GM21390 (cell line): ENCODE results near the gene CYLD.
A peak's percentile ranks its signal among the peaks of the same experiment; 100 is the strongest.

Experiments used
- ATAC-seq: cut with Tn5 transposase; IDR thresholded peaks from one replicate; pipeline ENCODE4 v1.9.1; 2021; ENCODE audit not compliant: unreplicated experiment

The CYLD gene

DNA sequence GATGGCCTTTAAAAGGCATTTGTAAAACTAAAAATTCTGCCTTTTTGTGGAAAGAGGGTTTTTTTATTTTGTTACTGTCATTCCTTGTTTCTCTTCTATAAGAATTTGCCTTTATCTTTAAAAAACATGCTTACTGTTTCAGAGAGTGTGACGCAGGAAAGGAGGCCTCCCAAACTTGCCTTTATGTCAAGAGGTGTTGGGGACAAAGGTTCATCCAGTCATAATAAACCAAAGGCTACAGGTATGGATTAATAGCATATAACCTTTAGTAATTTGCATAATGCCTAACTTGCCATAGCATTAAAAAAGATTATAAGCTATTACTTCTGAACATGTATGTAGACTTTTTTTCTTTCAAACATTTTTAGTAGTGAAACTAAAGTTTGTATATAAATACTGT lies 34.2 kb downstream of the CYLD start:
- ATAC-seq, result no peak

DNA sequence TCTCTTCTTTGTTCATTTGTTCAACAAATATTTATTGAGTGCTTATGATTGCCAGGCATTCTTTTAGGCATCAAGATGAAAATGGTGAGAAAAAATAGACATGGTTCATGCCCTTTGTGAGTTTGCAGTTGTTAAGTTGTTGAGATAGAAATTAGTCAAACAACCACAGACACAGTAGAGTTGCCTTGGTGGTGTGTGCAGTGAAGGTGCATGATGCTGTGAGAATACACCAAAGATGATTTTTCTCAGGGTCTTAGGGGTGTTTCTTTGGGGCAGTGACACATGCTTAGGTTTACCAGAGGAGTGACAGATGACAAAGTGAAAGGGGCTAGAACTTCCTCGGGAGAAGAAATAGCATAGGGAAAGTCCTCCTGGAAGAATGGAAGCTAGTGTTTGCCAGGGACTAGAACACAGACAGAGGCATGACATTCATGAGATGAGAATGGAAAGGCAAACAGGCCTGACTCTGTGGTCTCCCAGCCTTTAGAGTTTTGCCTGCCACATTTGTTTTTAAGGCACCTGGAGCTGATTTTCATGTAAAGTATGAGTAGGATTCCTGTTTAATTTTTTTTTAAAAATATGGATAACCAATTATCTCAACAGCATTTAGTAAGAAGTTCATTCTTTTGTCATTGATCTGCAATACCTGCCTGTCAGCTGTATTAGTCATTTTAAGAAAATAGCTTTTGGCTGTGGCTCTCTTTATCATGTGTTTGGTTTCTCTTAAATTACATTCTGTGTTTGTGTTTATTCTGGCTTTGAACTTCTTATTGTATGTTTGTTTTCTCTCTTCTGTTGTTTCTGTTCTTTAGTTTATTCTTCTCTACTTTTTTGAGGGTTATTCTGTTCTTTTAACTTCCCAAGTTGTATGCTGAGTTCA lies 36.6 kb downstream of the CYLD start:
- no peak for ATAC-seq

DNA sequence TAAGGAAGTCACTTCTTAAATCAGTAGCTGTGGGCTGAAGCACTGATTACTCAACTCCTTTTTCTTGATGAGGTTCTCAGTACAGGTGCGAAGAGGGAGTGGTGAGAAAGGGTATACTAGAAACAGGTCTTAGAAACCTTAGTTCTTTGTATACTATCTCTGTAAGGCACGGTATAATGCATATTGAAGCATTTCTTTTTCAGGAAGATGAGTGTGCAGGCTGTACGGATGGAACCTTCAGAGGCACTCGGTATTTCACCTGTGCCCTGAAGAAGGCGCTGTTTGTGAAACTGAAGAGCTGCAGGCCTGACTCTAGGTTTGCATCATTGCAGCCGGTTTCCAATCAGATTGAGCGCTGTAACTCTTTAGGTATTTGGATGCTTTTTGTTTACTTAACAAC lies 39.2 kb downstream of the CYLD start:
- no peak for ATAC-seq

DNA sequence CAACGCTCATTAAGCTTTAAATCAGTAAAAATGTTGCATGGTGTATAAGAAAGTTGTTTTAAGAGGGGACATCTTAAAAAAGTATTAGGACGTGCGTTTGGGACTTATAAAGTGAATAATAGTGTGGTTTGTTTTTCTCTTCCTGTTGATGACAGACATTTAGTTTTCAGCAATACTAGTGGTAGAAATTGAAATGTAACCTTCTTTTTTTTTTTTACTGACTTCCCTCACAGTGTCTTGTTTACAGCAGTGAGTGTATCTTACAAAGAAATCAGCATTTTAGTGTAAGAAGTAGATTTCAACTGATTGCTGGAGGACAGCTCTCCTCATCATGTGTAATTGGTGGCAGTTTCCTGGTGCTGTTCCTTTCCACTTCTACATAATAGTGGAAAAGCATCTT lies 39.6 kb downstream of the CYLD start:
- ATAC-seq, result no peak

DNA sequence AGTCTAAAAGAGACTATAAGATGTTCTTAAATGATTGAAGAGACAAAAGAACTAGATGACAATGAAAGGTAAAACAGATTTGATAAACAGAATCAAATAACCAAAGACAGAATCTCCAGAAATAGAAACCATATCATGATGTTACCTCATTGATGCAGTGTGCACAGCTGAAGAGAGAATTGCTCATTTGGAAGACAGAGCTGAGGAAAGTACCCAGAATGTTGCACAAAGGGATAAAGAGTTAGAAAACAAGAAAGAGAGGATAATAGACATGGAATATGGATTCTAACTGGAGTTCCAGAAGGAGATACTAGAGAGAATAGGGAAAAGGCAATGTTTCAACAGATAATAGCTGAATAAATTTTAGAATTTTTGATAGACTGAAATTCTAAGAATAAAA lies 47.9 kb downstream of the CYLD start:
- ATAC-seq, result no peak

DNA sequence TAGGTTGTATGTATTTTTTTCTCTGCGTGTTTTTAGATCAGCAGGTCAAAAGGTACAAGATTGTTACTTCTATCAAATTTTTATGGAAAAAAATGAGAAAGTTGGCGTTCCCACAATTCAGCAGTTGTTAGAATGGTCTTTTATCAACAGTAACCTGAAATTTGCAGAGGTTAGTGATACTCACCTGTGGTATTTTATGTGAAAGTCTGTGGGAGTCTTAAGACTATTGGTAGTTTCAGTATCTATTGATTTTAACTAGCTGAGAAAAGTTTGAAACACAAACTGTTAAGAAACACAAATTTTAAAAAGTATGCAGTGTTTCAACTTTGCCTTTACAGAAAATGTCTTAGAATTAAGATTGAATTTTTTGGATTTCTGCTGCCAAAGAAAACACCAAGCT lies 49.6 kb downstream of the CYLD start:
- ATAC-seq, result no peak

DNA sequence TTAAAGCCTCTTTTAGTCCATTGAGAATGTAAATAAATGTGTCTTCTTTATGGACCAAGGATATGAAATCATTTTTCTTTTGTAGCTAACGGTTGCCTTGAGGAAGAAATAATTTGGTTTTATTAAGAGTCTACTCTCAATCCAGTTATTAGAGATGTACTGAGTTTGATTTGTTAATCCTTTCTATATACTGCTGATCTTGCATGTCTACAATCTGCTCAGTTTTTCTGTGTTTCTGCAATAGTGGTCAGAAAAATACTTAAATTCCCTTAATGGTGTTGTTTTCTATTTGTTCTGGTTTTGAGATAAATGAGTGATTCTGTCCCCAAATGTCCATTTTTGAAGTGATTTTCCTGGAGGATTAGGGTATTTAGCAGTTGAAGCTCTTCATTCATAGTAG lies 54.9 kb downstream of the CYLD start:
- ATAC-seq, result no peak

DNA sequence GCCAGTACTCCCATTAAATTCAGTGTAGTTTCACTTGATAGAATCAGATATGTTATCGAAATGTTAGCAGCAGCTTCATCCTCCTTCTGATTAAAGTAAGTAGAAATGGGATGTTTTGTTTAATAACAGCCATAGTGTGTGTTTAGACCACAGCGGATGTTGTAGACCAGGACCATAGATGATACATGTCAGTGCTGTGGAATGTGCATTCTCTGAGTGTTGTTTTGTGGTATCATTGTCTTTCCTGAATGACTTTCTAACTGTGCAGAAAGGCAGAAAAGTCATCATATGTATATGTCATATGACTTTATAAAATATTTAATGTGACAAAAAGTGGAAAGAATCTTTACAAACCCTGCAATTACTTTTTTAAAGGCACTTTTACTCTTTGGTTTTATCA lies 55.6 kb downstream of the CYLD start:
- ATAC-seq, result no peak

DNA sequence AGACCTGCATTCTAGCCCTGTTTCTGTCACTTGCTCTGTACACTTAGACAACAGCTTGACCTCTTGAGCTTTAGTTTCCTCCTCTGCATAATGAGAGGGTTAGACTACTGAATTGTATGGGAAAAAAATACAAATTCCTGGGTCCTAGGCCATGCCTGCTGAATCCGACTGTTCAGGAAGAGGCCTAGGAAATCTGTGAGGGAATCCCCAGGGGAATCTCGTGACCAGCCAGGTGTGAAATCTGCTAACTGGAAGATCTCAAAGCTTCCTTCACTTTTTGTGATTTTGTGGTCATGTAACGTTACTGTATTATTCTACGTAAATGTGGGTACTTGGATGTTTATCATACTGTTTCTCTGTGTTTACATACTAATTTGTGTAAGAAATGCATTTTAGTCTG lies 58.2 kb downstream of the CYLD start:
- ATAC-seq, result no peak

DNA sequence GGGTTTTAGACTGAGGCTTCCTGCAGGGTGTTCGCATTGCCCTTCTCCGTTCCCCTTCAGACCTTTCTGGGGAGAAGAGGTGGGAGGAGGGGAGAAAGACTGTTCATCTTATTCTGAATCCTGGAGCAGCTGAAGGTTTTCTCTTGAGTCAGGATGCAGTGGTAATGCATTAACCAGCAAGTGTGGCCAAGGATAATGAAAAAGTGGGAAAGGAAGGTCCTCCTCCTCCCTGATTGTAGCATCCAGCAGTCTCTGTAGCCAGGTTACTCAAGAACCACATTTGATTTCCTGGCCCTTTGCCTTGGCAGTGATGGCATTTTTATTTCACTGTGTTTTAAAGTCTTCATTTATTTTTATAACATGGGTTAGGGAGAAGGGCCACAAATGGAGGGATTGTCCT lies 59.1 kb downstream of the CYLD start:
- no peak for ATAC-seq

DNA sequence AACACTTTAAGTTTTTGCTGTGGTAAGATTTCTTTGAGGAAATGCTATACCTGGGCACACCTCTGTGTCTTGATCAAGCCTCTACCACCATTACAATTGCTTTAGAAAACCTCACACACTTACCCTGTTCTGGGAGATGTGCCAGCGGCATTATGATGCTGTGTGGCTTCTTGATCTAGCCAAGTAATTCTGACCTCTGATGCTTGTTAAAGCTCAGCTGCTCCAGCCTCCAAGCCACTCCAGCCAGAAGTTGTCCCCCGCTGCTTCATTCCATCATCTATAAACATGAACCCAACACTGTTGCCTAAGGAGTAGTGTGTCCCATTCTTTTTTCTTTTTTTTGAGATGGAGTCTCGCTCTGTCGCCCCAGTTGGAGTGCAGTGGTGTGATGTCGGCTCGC lies 60.1 kb downstream of the CYLD start:
- ATAC-seq, result no peak

DNA sequence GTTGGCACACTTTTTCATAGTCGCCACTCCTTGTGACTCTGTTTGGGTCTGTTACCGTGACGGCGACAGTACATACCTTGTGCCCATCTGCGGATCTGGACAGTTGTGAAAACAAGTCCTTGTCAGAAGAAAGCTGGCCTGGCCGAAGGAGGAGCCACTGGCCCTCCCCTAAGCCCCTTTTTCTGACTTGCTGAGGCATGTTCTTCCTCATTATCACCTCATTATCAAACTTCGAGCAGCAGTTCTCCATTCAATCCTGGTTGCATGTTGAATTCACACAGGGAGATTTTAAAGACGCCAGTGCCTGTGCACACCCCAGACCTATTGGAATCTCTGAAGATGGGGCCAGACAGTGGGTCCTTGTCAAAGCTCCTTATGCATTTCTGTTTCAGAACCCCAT lies 61.1 kb downstream of the CYLD start:
- no peak for ATAC-seq

DNA sequence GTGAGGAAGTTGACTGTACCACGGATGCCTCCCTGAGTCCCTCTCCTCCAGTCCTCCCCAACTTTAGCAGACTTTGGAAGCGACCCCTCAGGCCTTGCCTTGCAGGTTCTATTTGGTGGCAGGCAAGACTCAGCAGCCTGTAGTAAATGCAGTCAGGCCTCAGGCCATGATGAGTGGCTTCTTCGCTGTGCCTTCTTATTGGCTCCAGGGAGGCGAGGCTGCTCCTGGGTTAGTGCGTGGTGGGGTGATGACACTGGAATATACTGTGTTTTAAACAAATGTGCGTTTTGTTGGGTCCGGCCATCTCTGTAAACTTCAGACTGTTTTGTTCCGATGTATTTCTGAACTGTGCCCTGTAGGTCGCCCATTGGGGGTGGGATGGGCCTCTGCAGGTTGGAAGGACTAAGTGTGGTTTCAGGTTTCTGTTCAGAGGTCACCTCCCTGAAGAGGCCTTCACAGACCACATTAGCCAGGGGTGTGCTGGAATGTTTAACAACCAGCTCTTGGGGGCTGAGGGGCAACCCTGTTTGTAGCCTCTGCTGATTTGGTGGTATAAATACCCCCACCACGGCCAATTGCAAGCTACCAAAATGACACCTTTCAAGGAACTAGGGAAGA lies 62.5 kb downstream of the CYLD start:
- ATAC-seq, result no peak

DNA sequence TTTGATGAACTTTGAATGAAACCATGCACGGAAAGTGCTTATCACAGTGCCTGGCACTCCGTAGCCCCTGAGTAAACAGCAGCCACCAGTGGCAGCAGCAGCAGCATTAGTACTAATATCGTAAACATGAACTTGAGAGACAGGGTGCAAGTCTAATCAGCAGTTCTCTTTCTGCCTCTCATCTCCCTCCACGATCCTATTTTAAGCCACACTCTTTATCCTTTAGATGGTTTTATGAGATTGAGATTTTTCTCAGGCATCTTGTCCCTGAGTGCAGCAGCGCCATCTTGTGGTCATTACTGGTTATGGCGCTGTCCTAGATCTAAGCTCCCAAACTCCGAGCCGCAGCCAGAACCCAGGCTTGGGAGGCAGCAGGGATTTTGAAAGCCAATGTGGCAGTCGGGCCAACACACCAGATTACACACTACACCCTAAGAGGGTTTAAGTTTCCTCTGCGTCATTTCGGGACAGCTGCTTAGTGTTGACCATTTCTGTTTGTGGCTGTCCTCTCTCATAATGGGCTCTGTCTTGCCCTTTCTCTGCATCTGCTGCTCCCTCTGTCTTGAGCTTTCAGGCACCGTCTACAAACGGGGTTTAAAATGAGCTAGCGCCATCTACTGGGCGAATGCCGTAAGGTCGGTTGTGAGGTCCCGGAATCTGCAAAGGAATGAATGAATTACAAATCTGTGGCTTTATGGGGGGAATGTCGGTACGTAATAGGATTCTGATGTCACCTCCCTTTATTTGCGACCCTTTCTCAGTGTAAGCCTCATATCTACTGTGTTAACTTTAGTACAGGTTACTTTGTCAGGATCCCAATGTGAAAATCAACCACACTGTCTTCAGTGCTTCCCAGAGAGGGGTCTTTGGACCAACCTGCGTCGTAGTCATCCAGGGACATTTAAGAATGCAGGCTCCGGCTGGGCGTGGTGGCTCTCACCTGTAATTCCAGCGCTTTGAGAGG lies 64.5 kb downstream of the CYLD start:
- peak; percentile 88 for ATAC-seq

DNA sequence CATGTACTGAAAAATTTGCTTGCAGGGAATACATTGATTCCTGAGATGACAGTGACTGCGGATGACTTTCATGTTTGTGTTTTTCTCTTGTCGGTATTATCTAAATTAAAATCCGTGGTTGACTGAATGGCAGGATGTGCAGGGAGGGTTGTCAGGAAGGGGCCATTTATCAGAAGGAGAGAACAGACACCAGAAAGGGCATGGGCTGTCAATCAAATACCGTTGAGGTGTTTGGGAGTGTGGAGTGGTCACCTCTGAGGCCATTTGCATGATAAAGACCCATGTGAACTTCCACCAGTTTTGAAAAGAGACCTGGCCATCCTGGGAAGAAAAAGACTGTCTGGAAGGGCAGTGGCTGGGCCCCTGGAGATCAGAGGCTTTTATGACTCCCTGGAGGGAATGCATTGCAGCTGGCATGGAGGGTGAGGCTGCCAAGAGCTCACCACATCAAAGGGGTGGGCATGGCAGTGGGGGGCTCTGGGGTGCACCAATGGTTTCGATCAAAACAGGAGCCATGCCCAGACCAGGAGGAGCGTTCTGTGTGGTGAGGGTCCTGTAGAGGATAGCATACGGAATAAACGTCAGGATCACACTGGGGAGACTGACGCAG lies 67.1 kb downstream of the CYLD start:
- no peak for ATAC-seq

DNA sequence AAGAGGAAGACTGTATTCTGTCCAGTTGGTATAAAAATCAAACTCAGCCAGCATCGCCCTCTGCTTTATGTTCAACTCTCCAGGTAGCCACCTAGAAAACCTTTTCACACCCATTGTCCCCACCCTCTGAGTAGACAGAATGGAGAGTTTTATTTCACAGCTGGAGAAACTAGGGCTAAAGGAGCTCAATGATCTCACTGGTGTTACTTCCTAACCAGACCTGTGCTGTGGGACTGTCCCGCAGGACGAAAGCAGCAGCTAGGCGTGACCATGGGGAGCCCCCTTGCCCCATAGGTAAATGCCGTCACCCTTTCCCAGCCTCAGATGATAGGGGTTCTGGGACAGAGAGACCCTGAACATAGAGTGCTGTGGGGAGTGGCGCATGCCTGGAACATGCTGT lies 67.7 kb downstream of the CYLD start:
- ATAC-seq, result no peak

DNA sequence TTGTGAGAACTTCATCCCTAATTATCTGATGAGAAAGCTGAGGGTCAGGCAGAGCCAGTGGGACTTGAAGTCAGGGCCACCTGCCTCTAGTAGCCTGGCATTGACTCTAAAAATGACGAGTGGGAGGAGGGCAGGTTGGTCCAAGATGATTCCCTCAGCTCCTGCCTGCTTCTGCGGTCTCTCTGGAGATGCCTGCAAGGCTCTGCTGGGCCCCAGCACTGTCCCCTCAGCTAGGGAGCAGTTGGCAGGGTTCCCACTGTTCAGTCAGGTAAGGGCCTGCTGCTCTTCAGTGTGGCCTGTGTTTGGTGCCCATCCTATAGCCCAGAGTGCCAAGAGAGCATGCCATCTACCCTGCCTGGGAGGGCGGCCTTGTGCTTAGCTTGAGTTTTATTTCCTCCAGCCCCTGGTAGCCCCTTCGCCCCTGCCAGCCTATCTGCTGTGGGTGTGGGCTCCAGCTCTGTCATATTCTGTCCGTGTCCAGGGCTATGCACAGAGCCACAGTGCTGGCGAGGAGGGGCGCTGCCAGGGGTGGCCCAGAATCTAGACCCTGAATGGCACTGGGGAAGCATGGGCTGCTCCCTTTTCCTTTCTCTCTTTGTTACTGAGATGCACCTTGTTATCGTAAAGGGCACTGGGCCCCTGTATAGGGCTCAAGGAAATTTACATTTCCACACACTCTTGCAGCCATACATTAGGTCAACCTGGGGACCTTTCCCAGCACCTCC lies 68.5 kb downstream of the CYLD start:
- ATAC-seq, result no peak

DNA sequence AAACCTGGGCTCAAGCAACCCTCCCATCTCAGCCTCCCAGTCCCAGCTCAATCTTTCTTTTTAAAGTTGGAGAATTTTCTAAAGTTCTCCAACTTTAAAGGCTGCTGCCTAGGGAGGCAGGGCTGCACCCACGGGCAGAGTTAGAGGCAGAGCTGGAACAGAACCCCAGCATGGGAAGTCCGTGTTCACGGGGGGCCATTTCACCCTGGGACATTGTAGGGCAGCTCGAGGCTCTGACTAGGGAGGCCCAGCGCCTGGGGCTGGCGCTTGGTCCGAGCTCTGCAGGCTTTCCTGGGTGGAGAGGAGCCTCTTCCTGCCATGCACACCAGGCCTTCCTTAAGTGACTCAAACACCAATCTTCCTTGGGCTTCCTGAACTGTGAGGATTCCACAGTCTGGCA lies 70.2 kb downstream of the CYLD start:
- ATAC-seq, result no peak

DNA sequence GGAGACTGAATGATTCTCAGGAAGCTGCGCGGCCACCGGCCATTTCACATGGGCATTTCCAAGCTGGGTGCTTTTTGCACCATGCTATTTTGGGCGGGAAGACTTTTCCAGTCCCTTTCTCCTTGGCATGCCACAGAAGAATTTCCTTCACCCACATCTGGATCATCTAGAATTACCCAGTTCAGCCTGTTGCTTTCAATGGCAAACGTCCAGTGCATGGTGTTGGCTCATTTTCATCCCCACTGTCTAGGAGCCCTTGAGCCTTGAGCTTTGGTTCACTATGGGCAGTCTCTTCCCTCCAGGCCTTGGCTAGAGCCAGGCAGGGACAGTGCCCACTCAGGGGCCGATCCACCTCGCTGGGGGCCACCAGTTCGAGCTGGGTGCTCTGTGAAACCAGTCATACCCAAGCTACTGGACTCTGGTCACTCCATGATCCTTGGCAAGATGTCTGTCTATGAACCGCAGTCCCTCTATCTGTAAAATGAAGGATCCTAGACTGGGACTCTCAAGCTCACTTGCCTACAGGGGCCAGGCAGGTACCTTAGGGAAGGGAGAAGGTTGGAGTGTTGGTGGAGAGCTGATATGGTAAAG lies 71.1 kb downstream of the CYLD start:
- ATAC-seq, result no peak

DNA sequence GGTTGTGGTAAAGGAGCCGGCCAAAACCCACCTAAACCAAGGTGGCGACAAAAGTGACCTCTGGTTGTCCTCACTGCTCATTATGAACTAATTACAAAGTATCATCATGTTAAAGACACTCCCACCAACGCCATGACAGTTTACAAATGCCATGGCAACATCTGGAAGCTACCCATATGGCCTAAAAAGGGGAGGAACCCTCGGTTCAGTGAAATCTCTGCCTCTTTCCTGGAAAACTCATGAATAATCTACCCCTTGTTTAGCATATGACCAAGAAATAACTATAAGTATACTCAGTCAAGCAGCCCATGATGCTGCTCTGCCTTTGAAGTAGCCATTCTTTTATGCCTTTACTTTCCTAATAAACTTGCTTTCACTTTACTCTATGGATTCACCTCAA lies 72.2 kb downstream of the CYLD start:
- ATAC-seq, result no peak
